Thymus (tissue), 11 donors: Measurements from ENCODE around the gene TMEM135. TPM values are rescaled to one million over a fixed set of nuclear protein-coding genes. Genes with fewer than 3 reads are reported as not detected.
"Not testable (repeated sequence)": the region's sequence is repeated elsewhere in the genome, so short reads cannot be mapped to it uniquely, and the experiment has no call there.

Source experiments
- DNase-seq, 9 donors: peaks; one replicate each; pipeline ENCODE4 v3.0.0-alpha.2; 2013; ENCODE audit warnings: low spot score in 9 of 9, low read depth in 6 of 9, missing footprints in 1 of 9
- H3K27ac ChIP-seq, 2 donors: one replicate each; pipeline ENCODE4 v1.5.1; 2013; ENCODE audit warnings: control low read depth in 1 of 2, low read depth in 1 of 2, low read length in 1 of 2, mild to moderate bottlenecking in 1 of 2, moderate library complexity in 1 of 2
- H3K27me3 ChIP-seq, 2 donors: one replicate each; pipeline ENCODE4 v1.5.1; 2013; ENCODE audit warnings: low read length in 1 of 2; ENCODE audit not compliant: control insufficient read depth in 2 of 2, insufficient read depth in 1 of 2
- H3K36me3 ChIP-seq, 2 donors: one replicate each; pipeline ENCODE4 v1.5.1; 2013; ENCODE audit warnings: low read length in 1 of 2, mild to moderate bottlenecking in 1 of 2, moderate library complexity in 1 of 2; ENCODE audit not compliant: control insufficient read depth in 2 of 2, insufficient read depth in 2 of 2
- H3K4me1 ChIP-seq, 2 donors: one replicate each; pipeline ENCODE4 v1.5.1; 2013; ENCODE audit warnings: low read length in 2 of 2; ENCODE audit not compliant: control insufficient read depth in 2 of 2, insufficient read depth in 2 of 2
- H3K4me3 ChIP-seq, 2 donors: one replicate each; pipeline ENCODE4 v1.5.1; 2013; ENCODE audit warnings: low read length in 2 of 2, control low read depth in 1 of 2, mild to moderate bottlenecking in 1 of 2
- H3K9me3 ChIP-seq, 2 donors: one replicate each; pipeline ENCODE4 v1.5.1; 2013; ENCODE audit warnings: low read length in 1 of 2, mild to moderate bottlenecking in 1 of 2; ENCODE audit not compliant: control insufficient read depth in 2 of 2, insufficient read depth in 1 of 2
- WGBS: extraction: QIAGEN DNeasy Blood & Tissue Kit; methylation state at CpG from one replicate; pipeline ENCODE4 v1.1.7; 2013; 5-methylcytosine and 5-hydroxymethylcytosine counted together
- polyA plus RNA-seq: library from polyadenylated mRNA; stranded (reverse); fragments of 200-250 nt; gene quantifications from one replicate; pipeline ENCODE4 v1.2.3, GENCODE V29; 2013
- total RNA-seq: library from RNA; stranded (reverse); fragments of 120-200 nt; gene quantifications from one replicate; pipeline ENCODE4 v1.2.4, GENCODE V29; 2013
- donor health status: healthy.

Gene TMEM135
- total and polyA plus RNA-seq, 2 donors, result 10.8 to 11.1 TPM

DNA sequence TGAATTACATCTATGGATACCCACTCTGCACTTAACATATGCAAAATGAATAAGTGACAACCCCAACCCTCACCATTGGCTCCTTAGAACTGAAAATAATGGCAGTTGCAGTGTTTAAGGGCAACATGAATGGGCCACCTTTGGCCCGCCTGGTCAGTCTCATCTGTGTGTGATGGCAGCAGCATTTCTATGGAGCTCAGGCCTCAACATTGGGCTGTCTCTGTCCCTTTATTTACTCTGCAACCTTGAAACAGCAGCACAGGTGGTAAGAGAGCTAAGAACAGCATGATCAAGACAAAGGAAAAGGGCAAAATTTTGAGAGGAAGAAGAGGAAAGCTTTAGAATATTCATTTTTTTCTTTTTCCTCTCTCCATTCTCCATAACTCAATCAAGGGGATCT is 38.3 kb upstream of the TMEM135 start:
- Histone ChIP-seq H3K9me3 (no peaks in the 10 kb centered on the region), H3K36me3 (no peaks in the 10 kb centered on the region), H3K27ac (no peak overlapping the region), H3K27me3 (no peaks in the 10 kb centered on the region), H3K4me3 (no peak overlapping the region), H3K4me1 (no peaks in the 10 kb centered on the region)
- no peak for DNase-seq
- WGBS, result 98% methylated on average over 1 of the region's 1 CpG

DNA sequence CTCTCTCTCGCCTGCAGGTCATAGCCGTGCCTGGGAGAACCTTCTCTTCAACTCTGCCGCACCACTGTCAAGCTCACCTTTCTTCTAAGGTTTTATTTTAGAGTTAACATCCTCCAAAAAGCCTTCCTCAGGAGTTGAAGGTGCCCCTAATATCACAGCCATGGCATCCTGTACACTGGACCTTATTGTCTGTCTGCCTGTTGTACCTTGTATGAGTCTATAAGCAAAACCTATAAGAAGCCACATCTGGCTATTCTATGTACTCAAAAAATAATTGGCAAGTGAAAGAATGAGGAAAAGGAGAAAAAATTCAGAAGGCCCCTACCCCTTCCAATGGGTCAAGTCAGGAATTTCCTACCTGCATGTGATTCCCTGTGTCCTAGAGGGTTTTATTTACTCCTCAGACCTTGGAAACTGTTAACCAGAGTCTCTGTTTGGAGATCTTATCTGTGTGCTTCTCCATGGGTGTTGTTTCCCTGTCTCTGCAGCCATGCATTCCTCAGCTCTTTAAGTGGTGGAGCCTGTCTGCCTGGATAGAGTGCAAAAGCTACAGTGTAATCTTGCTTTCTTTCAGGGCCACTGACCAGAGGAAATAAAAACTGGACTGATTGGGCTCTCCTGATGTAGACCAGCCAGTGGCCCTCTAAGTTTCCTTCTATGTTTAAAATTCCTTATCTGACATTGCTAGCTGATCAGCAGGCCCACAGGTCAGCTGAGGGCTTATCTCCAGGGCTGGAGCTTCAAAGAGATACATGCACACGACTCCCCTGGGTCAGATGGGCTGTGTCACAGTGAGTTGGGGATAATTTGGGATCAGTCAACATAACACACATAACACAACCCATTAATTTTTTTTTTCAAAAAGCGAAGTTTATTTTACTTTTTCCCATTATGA is 37.6 kb upstream of the TMEM135 start:
- Histone ChIP-seq H3K4me1 (no peaks in the 10 kb centered on the region), H3K9me3 (no peaks in the 10 kb centered on the region), H3K4me3 (no peak overlapping the region), H3K27ac (no peak overlapping the region), H3K27me3 (no peaks in the 10 kb centered on the region), H3K36me3 (no peaks in the 10 kb centered on the region)
- DNase-seq, result no peak
- WGBS, result 87% methylated on average over 5 of the region's 5 CpGs

DNA sequence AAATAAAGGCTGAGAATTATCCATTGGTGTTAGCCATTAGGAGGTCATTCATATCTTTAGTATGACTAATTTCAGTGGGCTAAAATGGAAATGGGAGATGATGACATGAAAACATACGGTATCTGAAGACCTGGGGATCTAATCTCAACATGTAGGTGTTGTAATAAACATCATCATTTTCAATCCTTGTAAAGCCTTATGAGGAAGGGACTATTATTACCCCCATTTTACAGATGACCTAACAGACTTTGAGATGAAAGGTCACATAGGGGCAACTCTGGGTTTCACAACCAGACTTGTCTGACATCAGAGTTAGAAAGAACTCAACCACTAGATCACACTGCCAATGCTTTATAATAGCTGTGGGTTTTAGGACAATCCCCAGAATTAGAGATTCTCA is 34.8 kb upstream of the TMEM135 start:
- Histone ChIP-seq H3K4me3 (no peak overlapping the region), H3K4me1 (no peaks in the 10 kb centered on the region), H3K36me3 (no peaks in the 10 kb centered on the region), H3K27me3 (no peaks in the 10 kb centered on the region), H3K27ac (no peak overlapping the region), H3K9me3 (no peaks in the 10 kb centered on the region)
- 95% methylated on average over 1 of the region's 1 CpG for WGBS
- no peak for DNase-seq

DNA sequence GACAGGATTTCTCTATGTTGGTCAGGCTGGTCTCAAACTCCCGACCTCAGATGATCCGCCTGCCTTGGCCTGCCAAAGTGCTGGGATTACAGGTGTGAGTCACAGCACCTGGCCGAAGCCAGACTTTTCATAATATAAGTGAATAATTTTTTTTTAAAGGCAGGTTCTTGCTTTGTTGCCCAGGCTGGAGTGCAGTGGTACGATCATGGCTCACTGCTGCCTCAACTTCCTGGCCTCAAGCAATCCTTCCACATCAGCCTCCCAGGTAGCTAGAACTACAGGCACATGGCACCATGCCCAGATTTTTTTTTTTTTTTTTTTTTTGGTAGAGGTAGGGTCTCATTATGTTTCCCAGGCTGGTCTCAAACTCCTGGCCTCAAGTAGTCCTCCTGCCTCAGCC is 33.5 kb upstream of the TMEM135 start:
- WGBS, result 98% methylated on average over 4 of the region's 4 CpGs
- not testable (repeated sequence) for H3K4me1 ChIP-seq, H3K27me3 ChIP-seq, H3K27ac ChIP-seq, DNase-seq, H3K4me3 ChIP-seq, H3K9me3 ChIP-seq, H3K36me3 ChIP-seq

DNA sequence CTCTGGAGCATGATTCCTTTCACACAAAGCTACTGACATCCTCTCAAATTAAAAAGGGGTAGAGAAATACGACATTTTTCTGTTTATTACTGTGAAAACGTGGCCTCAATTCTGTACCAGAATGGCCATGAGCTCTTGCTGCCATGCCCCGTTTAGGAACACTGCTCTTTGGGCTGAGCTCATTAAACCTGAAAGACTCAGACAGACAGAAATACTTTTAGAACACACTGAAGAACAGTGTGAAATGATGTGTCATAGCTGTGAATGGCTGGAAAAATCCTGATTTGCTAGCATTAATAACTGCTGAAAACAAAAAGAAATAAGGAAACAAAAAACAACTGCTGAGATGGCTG is 32.2 kb upstream of the TMEM135 start:
- 89% methylated on average over 3 of the region's 3 CpGs for WGBS
- DNase-seq, result no peak
- H3K9me3 ChIP-seq, result no peaks in the 10 kb centered on the region
- H3K27ac ChIP-seq, result no peak overlapping the region
- H3K36me3 ChIP-seq, result no peaks in the 10 kb centered on the region
- H3K4me1 ChIP-seq, result no peaks in the 10 kb centered on the region
- H3K27me3 ChIP-seq, result no peaks in the 10 kb centered on the region
- no peak overlapping the region for H3K4me3 ChIP-seq

DNA sequence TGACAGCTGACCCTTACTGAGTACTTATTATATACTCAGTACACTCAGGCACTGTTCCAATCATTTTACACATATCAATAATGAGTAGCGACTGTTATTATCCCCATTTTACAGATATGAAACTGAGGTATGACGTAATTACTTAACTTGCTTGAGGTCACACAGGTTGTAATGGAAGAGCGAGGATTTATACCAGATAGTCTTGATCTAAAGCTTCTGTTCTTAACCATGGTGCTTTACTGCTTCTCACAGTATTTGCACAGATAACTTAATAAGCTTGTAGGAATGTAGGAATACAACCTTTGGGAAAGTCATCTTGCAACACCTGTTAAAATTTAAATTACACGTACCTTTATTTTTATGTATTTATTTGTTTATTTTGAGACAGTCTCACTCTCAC is 31.7 kb upstream of the TMEM135 start:
- no peak overlapping the region for H3K27ac ChIP-seq

DNA sequence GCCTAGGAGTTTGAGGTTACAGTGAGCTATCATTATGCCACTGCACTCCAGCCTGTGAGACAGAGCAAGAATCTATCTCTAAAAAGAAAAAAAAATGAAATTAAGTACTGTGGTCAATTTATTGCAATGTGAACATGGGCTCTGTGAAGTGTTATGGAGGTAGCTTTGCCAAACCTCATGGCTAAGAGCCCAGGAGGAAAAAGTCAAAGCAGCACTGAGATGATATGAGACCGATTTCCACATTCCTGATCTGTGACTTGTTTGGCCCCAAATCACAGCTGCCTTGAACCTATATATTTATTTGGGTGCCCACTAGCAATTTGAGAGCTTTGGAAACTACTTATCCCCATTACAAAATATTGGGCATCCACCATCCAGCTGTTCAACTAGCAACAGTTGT is 29.8 kb upstream of the TMEM135 start:
- H3K4me1 ChIP-seq, result no peaks in the 10 kb centered on the region
- no peak for DNase-seq
- no peak overlapping the region for H3K27ac ChIP-seq
- no peaks in the 10 kb centered on the region for H3K27me3 ChIP-seq
- 94% methylated on average over 1 of the region's 1 CpG for WGBS
- H3K36me3 ChIP-seq, result no peaks in the 10 kb centered on the region
- no peaks in the 10 kb centered on the region for H3K9me3 ChIP-seq
- no peak overlapping the region for H3K4me3 ChIP-seq

More for the DNA sequence above, 31.7 kb upstream of the TMEM135 start:
- H3K4me1 ChIP-seq, result no peaks in the 10 kb centered on the region
- H3K36me3 ChIP-seq, result no peaks in the 10 kb centered on the region
- DNase-seq, result no peak
- no peak overlapping the region for H3K4me3 ChIP-seq
- H3K9me3 ChIP-seq, result no peaks in the 10 kb centered on the region
- H3K27me3 ChIP-seq, result no peaks in the 10 kb centered on the region
- WGBS, result 96% methylated on average over 4 of the region's 4 CpGs

DNA sequence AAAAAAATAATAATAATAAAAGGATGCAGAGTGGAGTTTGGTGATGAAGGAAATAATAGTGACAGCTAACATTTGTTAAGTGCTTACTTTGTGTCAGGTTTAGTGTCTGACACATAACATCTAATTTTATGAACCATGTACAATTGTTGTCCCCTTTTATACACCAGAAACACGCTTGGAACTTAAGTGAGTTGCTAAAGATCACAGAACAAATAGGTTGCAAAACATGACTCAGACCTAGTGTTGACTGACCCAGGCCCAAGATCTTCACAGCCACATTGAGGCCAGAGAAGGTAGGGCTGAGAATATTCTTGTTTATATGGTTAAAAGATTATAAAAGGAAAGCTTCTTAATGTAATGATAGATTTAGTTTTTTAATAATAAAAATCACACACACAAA is 25.6 kb upstream of the TMEM135 start:
- Histone ChIP-seq H3K36me3 (no peaks in the 10 kb centered on the region), H3K4me3 (no peak overlapping the region), H3K4me1 (no peaks in the 10 kb centered on the region), H3K27ac (no peak overlapping the region), H3K27me3 (no peaks in the 10 kb centered on the region), H3K9me3 (no peaks in the 10 kb centered on the region)
- 92% methylated on average over 1 of the region's 1 CpG for WGBS
- no peak for DNase-seq

DNA sequence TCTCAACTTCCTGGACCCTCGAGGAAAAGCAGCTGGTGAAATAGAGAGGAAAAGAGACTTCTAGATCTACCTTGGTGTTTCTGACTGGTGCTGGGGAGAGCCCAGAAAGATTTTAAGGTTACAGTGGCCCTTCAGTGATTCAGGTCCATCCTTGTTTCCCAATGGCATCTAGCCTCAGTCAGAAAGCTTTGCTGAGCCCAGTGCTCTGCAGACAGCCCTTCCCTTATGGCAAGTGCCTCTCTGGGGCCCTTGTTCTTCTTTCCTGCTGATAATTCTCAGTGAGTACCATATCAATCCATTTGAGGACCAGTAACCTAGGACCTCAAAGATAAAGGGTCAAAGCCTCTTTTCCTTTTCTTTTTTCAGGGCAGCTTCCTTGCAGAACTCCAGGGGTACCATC is 25.1 kb upstream of the TMEM135 start:
- Histone ChIP-seq H3K27ac (no peak overlapping the region), H3K36me3 (no peaks in the 10 kb centered on the region), H3K4me3 (no peak overlapping the region), H3K9me3 (no peaks in the 10 kb centered on the region), H3K4me1 (no peaks in the 10 kb centered on the region), H3K27me3 (no peaks in the 10 kb centered on the region)
- DNase-seq, result no peak
- WGBS, result 43% methylated on average over 1 of the region's 1 CpG
